HG03280 (cell line): ENCODE results near the gene MCTP2.
A peak's percentile ranks its signal among the peaks of the same experiment; 100 is the strongest.

Source experiments
- ATAC-seq: cut with Tn5 transposase; IDR thresholded peaks from one replicate; pipeline ENCODE4 v1.9.1; 2021; ENCODE audit warnings: mild to moderate bottlenecking, moderate library complexity; ENCODE audit not compliant: unreplicated experiment

Gene MCTP2

GRCh38 chr15:94297558-94297957 lies 66.2 kb downstream of the MCTP2 start:
- ATAC-seq = no peak

GRCh38 chr15:94298364-94298763 lies 67.0 kb downstream of the MCTP2 start:
- ATAC-seq = no peak

GRCh38 chr15:94300612-94301011 lies 69.3 kb downstream of the MCTP2 start:
- no peak for ATAC-seq

GRCh38 chr15:94305133-94305532 lies 73.8 kb downstream of the MCTP2 start:
- no peak for ATAC-seq

GRCh38 chr15:94306700-94307650 lies 75.6 kb downstream of the MCTP2 start:
- no peak for ATAC-seq

- ATAC-seq = no peak
These were observed 81.6 kb downstream of the MCTP2 start for GRCh38 chr15:94312946-94313345.

GRCh38 chr15:94314639-94315038 lies 83.3 kb downstream of the MCTP2 start:
- ATAC-seq = no peak

- no peak for ATAC-seq
These were observed 85.8 kb downstream of the MCTP2 start for GRCh38 chr15:94317211-94317610.

- ATAC-seq = no peak
These were observed 90.8 kb downstream of the MCTP2 start for GRCh38 chr15:94322141-94322540.

- no peak for ATAC-seq
These were observed 91.7 kb downstream of the MCTP2 start for GRCh38 chr15:94323076-94323475.

GRCh38 chr15:94324117-94324826 lies 92.9 kb downstream of the MCTP2 start:
- ATAC-seq = peak; percentile 84

- ATAC-seq = no peak
These were observed 93.7 kb downstream of the MCTP2 start for GRCh38 chr15:94324835-94325767.

- ATAC-seq = no peak
These were observed 96.1 kb downstream of the MCTP2 start for GRCh38 chr15:94327356-94327936.

- no peak for ATAC-seq
These were observed 100.4 kb downstream of the MCTP2 start for GRCh38 chr15:94331731-94332130.

- no peak for ATAC-seq
These were observed 104.3 kb downstream of the MCTP2 start for GRCh38 chr15:94335616-94336015.

GRCh38 chr15:94336817-94337467 lies 105.6 kb downstream of the MCTP2 start:
- ATAC-seq = no peak

- ATAC-seq = no peak
These were observed 107.0 kb downstream of the MCTP2 start for GRCh38 chr15:94338243-94338846.

- no peak for ATAC-seq
These were observed 114.9 kb downstream of the MCTP2 start for GRCh38 chr15:94346282-94346681.

GRCh38 chr15:94348084-94348483 lies 116.7 kb downstream of the MCTP2 start:
- ATAC-seq = no peak
